Measurements from ENCODE around the gene RAB3IL1. TPM values are rescaled to one million over a fixed set of nuclear protein-coding genes. Genes with fewer than 3 reads are reported as not detected.

The RAB3IL1 gene
- total and polyA plus RNA-seq, 2 of the 13 experiments (the other 11 are each of a cell fraction or from before 2014, with no cell fraction given) = 1.2 to 2.0 TPM

DNA sequence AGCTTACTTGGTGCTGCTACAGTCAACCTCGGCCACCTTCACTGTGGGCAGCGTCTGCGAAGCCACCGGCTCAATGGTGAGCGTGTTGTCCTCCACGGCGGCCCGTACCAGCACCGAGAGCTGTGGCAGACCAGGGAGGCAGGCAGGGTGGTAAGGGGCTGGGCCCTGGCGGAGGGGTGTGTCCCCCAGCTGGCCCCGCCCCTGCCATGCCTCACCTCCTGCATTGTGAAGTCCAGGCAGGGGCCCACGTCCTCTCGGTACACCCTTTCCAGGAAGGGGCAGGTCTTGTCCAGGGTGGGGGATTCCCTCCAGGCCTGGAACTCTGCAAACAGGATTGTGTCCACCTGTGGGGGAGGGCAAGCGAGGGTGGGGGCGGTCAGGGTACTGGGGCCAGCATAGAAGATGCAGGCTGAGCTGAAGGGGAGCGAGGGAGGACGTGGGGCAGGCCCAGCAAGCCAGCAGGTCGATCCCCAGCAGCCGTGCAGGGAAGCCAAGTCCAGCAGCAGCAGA is 12.8 kb downstream of the RAB3IL1 start (continued):
- TF ChIP-seq, protein P1, sequence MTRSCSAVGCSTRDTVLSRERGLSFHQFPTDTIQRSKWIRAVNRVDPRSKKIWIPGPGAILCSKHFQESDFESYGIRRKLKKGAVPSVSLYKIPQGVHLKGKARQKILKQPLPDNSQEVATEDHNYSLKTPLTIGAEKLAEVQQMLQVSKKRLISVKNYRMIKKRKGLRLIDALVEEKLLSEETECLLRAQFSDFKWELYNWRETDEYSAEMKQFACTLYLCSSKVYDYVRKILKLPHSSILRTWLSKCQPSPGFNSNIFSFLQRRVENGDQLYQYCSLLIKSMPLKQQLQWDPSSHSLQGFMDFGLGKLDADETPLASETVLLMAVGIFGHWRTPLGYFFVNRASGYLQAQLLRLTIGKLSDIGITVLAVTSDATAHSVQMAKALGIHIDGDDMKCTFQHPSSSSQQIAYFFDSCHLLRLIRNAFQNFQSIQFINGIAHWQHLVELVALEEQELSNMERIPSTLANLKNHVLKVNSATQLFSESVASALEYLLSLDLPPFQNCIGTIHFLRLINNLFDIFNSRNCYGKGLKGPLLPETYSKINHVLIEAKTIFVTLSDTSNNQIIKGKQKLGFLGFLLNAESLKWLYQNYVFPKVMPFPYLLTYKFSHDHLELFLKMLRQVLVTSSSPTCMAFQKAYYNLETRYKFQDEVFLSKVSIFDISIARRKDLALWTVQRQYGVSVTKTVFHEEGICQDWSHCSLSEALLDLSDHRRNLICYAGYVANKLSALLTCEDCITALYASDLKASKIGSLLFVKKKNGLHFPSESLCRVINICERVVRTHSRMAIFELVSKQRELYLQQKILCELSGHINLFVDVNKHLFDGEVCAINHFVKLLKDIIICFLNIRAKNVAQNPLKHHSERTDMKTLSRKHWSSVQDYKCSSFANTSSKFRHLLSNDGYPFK (CRISPR knock-in tag; IDR thresholded peaks at IDR 0.05; ENCODE audit: borderline replicate concordance) = peak; percentile 86
- TF ChIP-seq ZZZ3 (CRISPR knock-in tag; IDR thresholded peaks at IDR 0.05; ENCODE audit: borderline replicate concordance) (0 out of 2 replicates have a peak, but pooled peaks have one; percentile 66), PHB2 (IDR thresholded peaks at IDR 0.05; ENCODE audit: partially characterized antibody) (no peak), ZNF256 (CRISPR knock-in tag; conservative IDR thresholded peaks at IDR 0.05) (no peak), CC2D1A (CRISPR knock-in tag; IDR thresholded peaks at IDR 0.05) (no peak), PAX8 (CRISPR knock-in tag; IDR thresholded peaks at IDR 0.05; ENCODE audit: borderline replicate concordance) (peak; percentile 67; the same call in 1 of the 2 replicates), ZKSCAN1 (IDR thresholded peaks at IDR 0.05; ENCODE audit: low read length) (no peak), KLF13 (CRISPR knock-in tag; IDR thresholded peaks at IDR 0.05) (0 out of 2 replicates have a peak, but pooled peaks have one; percentile 69), POLR2AphosphoS2 (IDR thresholded peaks at IDR 0.05; ENCODE audit: low read depth, low read length) (no peak), ZNF7 (CRISPR knock-in tag; IDR thresholded peaks at IDR 0.05) (no peak), YEATS4 (CRISPR knock-in tag; IDR thresholded peaks at IDR 0.05; ENCODE audit: borderline replicate concordance) (peak; percentile 62; the same call in 1 of the 2 replicates), RARG (CRISPR knock-in tag; IDR thresholded peaks at IDR 0.05; ENCODE audit: low read depth) (no peak), MXD4 (CRISPR knock-in tag; IDR thresholded peaks at IDR 0.05) (no peak), ZC3H13 (CRISPR knock-in tag; IDR thresholded peaks at IDR 0.05) (no peak), ZNF543 (CRISPR knock-in tag; IDR thresholded peaks at IDR 0.05) (peak; percentile 75; the same call in 1 of the 2 replicates), MTF2 (CRISPR knock-in tag; IDR thresholded peaks at IDR 0.05; ENCODE audit: borderline replicate concordance) (no peak), ZBTB20 (CRISPR knock-in tag; IDR thresholded peaks at IDR 0.05; ENCODE audit: borderline replicate concordance, low read depth) (no peak), HHEX (CRISPR knock-in tag; IDR thresholded peaks at IDR 0.05) (no peak), ZNF432 (CRISPR knock-in tag; IDR thresholded peaks at IDR 0.05; ENCODE audit: borderline replicate concordance) (no peak), SOX5 (CRISPR knock-in tag; IDR thresholded peaks at IDR 0.05; ENCODE audit: borderline replicate concordance) (peak; percentile 15; the same call in 1 of the 2 replicates), ERF (CRISPR knock-in tag; IDR thresholded peaks at IDR 0.05) (no peak)
- TF ChIP-seq, protein P2, sequence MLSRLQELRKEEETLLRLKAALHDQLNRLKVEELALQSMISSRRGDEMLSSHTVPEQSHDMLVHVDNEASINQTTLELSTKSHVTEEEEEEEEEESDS (CRISPR knock-in tag; IDR thresholded peaks at IDR 0.05; ENCODE audit: borderline replicate concordance) = no peak
- TF ChIP-seq, protein P3, sequence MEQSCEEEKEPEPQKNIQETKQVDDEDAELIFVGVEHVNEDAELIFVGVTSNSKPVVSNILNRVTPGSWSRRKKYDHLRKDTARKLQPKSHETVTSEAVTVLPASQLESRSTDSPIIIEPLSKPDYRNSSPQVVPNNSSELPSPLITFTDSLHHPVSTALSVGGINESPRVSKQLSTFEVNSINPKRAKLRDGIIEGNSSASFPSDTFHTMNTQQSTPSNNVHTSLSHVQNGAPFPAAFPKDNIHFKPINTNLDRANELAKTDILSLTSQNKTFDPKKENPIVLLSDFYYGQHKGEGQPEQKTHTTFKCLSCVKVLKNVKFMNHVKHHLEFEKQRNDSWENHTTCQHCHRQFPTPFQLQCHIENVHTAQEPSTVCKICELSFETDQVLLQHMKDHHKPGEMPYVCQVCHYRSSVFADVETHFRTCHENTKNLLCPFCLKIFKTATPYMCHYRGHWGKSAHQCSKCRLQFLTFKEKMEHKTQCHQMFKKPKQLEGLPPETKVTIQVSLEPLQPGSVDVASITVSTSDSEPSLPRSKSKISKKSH (CRISPR knock-in tag; IDR thresholded peaks at IDR 0.05; ENCODE audit: borderline replicate concordance) = peak; percentile 64; the same call in 1 of the 2 replicates
- TF ChIP-seq, protein P4, sequence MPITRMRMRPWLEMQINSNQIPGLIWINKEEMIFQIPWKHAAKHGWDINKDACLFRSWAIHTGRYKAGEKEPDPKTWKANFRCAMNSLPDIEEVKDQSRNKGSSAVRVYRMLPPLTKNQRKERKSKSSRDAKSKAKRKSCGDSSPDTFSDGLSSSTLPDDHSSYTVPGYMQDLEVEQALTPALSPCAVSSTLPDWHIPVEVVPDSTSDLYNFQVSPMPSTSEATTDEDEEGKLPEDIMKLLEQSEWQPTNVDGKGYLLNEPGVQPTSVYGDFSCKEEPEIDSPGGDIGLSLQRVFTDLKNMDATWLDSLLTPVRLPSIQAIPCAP (CRISPR knock-in tag; IDR thresholded peaks at IDR 0.05; ENCODE audit: low read depth) = 0 out of 2 replicates have a peak, but pooled peaks have one; percentile 51
- TF ChIP-seq, protein P5, sequence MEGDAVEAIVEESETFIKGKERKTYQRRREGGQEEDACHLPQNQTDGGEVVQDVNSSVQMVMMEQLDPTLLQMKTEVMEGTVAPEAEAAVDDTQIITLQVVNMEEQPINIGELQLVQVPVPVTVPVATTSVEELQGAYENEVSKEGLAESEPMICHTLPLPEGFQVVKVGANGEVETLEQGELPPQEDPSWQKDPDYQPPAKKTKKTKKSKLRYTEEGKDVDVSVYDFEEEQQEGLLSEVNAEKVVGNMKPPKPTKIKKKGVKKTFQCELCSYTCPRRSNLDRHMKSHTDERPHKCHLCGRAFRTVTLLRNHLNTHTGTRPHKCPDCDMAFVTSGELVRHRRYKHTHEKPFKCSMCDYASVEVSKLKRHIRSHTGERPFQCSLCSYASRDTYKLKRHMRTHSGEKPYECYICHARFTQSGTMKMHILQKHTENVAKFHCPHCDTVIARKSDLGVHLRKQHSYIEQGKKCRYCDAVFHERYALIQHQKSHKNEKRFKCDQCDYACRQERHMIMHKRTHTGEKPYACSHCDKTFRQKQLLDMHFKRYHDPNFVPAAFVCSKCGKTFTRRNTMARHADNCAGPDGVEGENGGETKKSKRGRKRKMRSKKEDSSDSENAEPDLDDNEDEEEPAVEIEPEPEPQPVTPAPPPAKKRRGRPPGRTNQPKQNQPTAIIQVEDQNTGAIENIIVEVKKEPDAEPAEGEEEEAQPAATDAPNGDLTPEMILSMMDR (CRISPR knock-in tag; IDR thresholded peaks at IDR 0.05) = 0 out of 2 replicates have a peak, but pooled peaks have one; percentile 2
